ENCODE measurements around the gene RCOR1.

Gene RCOR1

GRCh38 chr14:102557434-102558226, 34.8 kb upstream of the RCOR1 start:
- Histone ChIP-seq H2AFZ (ENCODE audit: low read length) (no peak overlapping the region), H3K4me1 (ENCODE audit: insufficient read depth, low read length, severe bottlenecking) (peaks cover 17% of the 10 kb centered on the region), H3K27ac (ENCODE audit: low read depth, low read length, poor library complexity, severe bottlenecking) (no peak overlapping the region), H3K9me2 (ENCODE audit: low read depth, low read length) (no peaks in the 10 kb centered on the region), H4K20me1 (ENCODE audit: insufficient read depth, low read length) (no peaks in the 10 kb centered on the region), H3K9ac (ENCODE audit: low read length) (no peak overlapping the region), H3K36me3 (ENCODE audit: insufficient read depth, low read length) (no peaks in the 10 kb centered on the region), H3K9me3 (ENCODE audit: low read length) (no peaks in the 10 kb centered on the region), H3K4me2 (ENCODE audit: low read length) (no peak overlapping the region), H3K4me3 (ENCODE audit: low read depth, low read length, poor library complexity, severe bottlenecking) (no peak overlapping the region), H3F3A (ENCODE audit: insufficient read depth, low read length) (no peaks in the 10 kb centered on the region), H3K79me2 (ENCODE audit: insufficient read depth, low read length) (no peaks in the 10 kb centered on the region), H3K27me3 (ENCODE audit: insufficient read depth, low read length) (no peaks in the 10 kb centered on the region)
- TF ChIP-seq EZH2 (IDR thresholded peaks at IDR 0.05; ENCODE audit: borderline replicate concordance, low read length), result no peak
- no peak for TF ChIP-seq CTCF (IDR thresholded peaks at IDR 0.05; ENCODE audit: low read length)

GRCh38 chr14:102558556-102558955, 33.9 kb upstream of the RCOR1 start:
- H3K4me3 ChIP-seq (ENCODE audit: low read depth, low read length, poor library complexity, severe bottlenecking), result no peak overlapping the region
- no peaks in the 10 kb centered on the region for H3F3A ChIP-seq (ENCODE audit: insufficient read depth, low read length)
- no peaks in the 10 kb centered on the region for H3K9me2 ChIP-seq (ENCODE audit: low read depth, low read length)
- no peaks in the 10 kb centered on the region for H3K36me3 ChIP-seq (ENCODE audit: insufficient read depth, low read length)
- no peak overlapping the region for H3K4me2 ChIP-seq (ENCODE audit: low read length)
- H2AFZ ChIP-seq (ENCODE audit: low read length), result no peak overlapping the region
- H3K9ac ChIP-seq (ENCODE audit: low read length), result no peak overlapping the region
- peaks cover 17% of the 10 kb centered on the region for H3K4me1 ChIP-seq (ENCODE audit: insufficient read depth, low read length, severe bottlenecking)
- H3K79me2 ChIP-seq (ENCODE audit: insufficient read depth, low read length), result no peaks in the 10 kb centered on the region
- no peaks in the 10 kb centered on the region for H3K9me3 ChIP-seq (ENCODE audit: low read length)
- no peaks in the 10 kb centered on the region for H4K20me1 ChIP-seq (ENCODE audit: insufficient read depth, low read length)
- TF ChIP-seq CTCF (IDR thresholded peaks at IDR 0.05; ENCODE audit: low read length), result no peak
- no peak for TF ChIP-seq EZH2 (IDR thresholded peaks at IDR 0.05; ENCODE audit: borderline replicate concordance, low read length)
- H3K27ac ChIP-seq (ENCODE audit: low read depth, low read length, poor library complexity, severe bottlenecking), result no peak overlapping the region
- H3K27me3 ChIP-seq (ENCODE audit: insufficient read depth, low read length), result no peaks in the 10 kb centered on the region

GRCh38 chr14:102560458-102561261, 31.8 kb upstream of the RCOR1 start:
- H3K4me2 ChIP-seq (ENCODE audit: low read length), result peak overlapping the region; percentile 16; the same call in 1 of the 2 replicates
- no peak overlapping the region for H3K4me3 ChIP-seq (ENCODE audit: low read depth, low read length, poor library complexity, severe bottlenecking)
- no peaks in the 10 kb centered on the region for H3K27me3 ChIP-seq (ENCODE audit: insufficient read depth, low read length)
- H3K4me1 ChIP-seq (ENCODE audit: insufficient read depth, low read length, severe bottlenecking), result peaks cover 18% of the 10 kb centered on the region
- no peaks in the 10 kb centered on the region for H3K9me2 ChIP-seq (ENCODE audit: low read depth, low read length)
- TF ChIP-seq EZH2 (IDR thresholded peaks at IDR 0.05; ENCODE audit: borderline replicate concordance, low read length), result no peak
- TF ChIP-seq CTCF (IDR thresholded peaks at IDR 0.05; ENCODE audit: low read length), result no peak
- no peaks in the 10 kb centered on the region for H3F3A ChIP-seq (ENCODE audit: insufficient read depth, low read length)
- H3K79me2 ChIP-seq (ENCODE audit: insufficient read depth, low read length), result no peaks in the 10 kb centered on the region
- H2AFZ ChIP-seq (ENCODE audit: low read length), result no peak overlapping the region
- H3K9ac ChIP-seq (ENCODE audit: low read length), result no peak overlapping the region; the same call in 1 of the 2 replicates
- H4K20me1 ChIP-seq (ENCODE audit: insufficient read depth, low read length), result no peaks in the 10 kb centered on the region
- no peak overlapping the region for H3K27ac ChIP-seq (ENCODE audit: low read depth, low read length, poor library complexity, severe bottlenecking)
- H3K36me3 ChIP-seq (ENCODE audit: insufficient read depth, low read length), result no peaks in the 10 kb centered on the region
- no peaks in the 10 kb centered on the region for H3K9me3 ChIP-seq (ENCODE audit: low read length)

Measured in OCI-LY1 (cell line).